ENCODE data around the gene PDZD4. TPM values are rescaled to one million over a fixed set of nuclear protein-coding genes. Genes with fewer than 3 reads are reported as not detected.

PDZD4 gene
- total and polyA plus RNA-seq, 9 of the 15 experiments (the other 6 are each of a cell fraction or from before 2014, with no cell fraction given), result 0.05 to 0.38 (median 0.07) TPM; not detected in 5

DNA sequence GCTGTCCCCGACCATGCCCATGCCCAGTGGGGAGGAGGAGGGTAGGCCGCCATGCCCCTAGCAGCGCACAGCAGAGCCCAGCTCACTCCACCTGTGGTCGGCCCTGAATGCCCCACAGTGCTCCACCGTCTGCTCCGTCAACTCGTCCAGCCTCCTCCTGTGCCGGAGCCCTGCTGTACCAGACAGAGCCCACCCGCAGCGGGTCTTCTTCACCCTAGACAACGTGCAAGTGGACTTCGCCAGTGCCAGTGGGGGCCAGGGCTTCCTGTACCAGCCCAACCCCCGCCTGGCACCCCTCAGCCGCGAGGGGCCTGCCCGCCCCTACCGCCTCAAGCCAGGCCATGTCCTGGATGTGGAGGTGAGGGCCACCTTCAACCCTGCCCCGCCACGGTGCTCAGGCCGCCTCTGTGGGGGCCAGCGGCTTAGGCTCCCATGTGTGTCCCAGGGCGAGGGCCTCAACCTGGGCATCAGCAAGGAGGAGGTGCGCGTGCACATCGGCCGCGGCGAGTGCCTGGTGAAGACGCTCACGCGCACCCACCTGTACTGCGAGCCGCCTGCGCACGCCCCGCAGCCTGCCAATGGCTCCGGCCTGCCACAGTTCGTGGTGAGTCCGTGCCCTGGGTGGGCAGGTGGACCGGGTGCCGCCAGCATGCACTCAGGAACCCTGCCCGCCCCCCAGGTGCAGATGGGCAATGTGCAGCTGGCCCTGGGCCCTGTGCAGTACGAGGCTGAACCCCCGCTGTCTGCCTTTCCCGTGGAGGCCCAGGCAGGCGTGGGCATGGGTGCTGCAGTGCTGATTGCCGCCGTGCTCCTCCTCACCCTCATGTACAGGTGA is 56.4 kb downstream of the PDZD4 start:
- no peak for FAIRE-seq
- Histone ChIP-seq H3K4me1 (replicated peaks in 1 of 2; ENCODE audit: control insufficient read depth in 2 of 2, insufficient read depth in 2 of 2, low read length in 2 of 2) (peaks cover 8 to 89% of the 10 kb centered on the region in 2 experiments; a peak in 4 of 5 replicates), H2AFZ (ENCODE audit: low read depth, low read length) (no peak overlapping the region), H3K27me3 (ENCODE audit: control insufficient read depth in 2 of 2, insufficient read depth in 2 of 2, low read length in 2 of 2) (no peaks in the 10 kb centered on the region), H3K4me2 (ENCODE audit: insufficient read depth, low read length) (no peak overlapping the region), H4K20me1 (replicated peaks; ENCODE audit: control insufficient read depth, insufficient read depth, low read length) (no peaks in the 10 kb centered on the region), H3K9ac (ENCODE audit: insufficient read depth in 1 of 2, low read depth in 2 of 2, low read length in 2 of 2) (no peak overlapping the region), H3K79me2 (ENCODE audit: control insufficient read depth, insufficient read depth, low read length) (no peaks in the 10 kb centered on the region), H3K4me3 (no peak overlapping the region), H3K36me3 (ENCODE audit: control insufficient read depth, insufficient read depth, low read length) (no peaks in the 10 kb centered on the region), H3K9me1 (ENCODE audit: control insufficient read depth, insufficient read depth, low read length) (peaks cover 4% of the 10 kb centered on the region), H3K27ac (ENCODE audit: extremely low read depth, low read depth, low read length) (no peak overlapping the region), H3K9me3 (replicated peaks; ENCODE audit: control insufficient read depth, insufficient read depth, low read depth, low read length) (no peaks in the 10 kb centered on the region)
- in situ Hi-C loops (cut with MboI), result no loop called here
- TF ChIP-seq HNRNPL (IDR thresholded peaks at IDR 0.05; ENCODE audit: low read depth, low read length), result peak; percentile 51; the same call in 1 of the 2 replicates
- no peak for TF ChIP-seq RBM25 (IDR thresholded peaks at IDR 0.05; ENCODE audit: low read depth, low read length, severe bottlenecking)
- ChIA-PET POLR2A (no interaction called here), CTCF (ENCODE audit: low intra/inter-chr PET ratio) (no interaction called here)
- no peak for ATAC-seq
- intact Hi-C loops (cut with micrococcal nuclease), result no loop called here
- WGBS (ENCODE audit: insufficient coverage, low coverage, missing lambda C conversion rate), result 93% methylated on average over 16 of the region's 48 CpGs
- no TSS peak for BruUV-seq (replicated peaks)
- DNase-seq (ENCODE audit: extremely low read depth in 1 of 4, low spot score in 3 of 4), result no peak

DNA sequence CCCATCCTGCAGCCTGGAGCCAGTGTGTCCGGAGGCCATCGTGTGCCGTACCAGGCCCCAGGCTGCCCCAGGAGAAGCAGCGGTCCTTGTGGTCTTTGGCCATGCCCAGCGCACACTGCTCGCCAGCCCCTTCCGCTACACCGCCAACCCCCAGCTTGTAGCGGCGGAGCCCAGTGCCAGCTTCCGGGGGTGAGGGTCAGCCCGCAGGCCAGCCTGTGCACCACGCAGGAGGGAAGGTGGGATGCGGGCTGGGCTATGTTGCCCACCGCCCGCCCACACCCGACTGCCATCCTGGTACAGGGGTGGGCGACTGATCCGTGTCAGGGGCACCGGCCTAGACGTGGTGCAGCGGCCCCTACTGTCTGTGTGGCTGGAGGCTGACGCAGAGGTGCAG is 57.1 kb downstream of the PDZD4 start:
- Histone ChIP-seq H3K27ac (ENCODE audit: extremely low read depth, low read depth, low read length) (no peak overlapping the region), H3K4me3 (no peak overlapping the region), H4K20me1 (replicated peaks; ENCODE audit: control insufficient read depth, insufficient read depth, low read length) (no peaks in the 10 kb centered on the region), H3K9me3 (replicated peaks; ENCODE audit: control insufficient read depth, insufficient read depth, low read depth, low read length) (no peaks in the 10 kb centered on the region), H3K4me1 (replicated peaks in 1 of 2; ENCODE audit: control insufficient read depth in 2 of 2, insufficient read depth in 2 of 2, low read length in 2 of 2) (peaks cover 8 to 89% of the 10 kb centered on the region in 2 experiments; a peak in 4 of 5 replicates), H3K79me2 (ENCODE audit: control insufficient read depth, insufficient read depth, low read length) (no peaks in the 10 kb centered on the region), H2AFZ (ENCODE audit: low read depth, low read length) (no peak overlapping the region), H3K9ac (ENCODE audit: insufficient read depth in 1 of 2, low read depth in 2 of 2, low read length in 2 of 2) (no peak overlapping the region; a peak in 1 of 4 replicates), H3K27me3 (ENCODE audit: control insufficient read depth in 2 of 2, insufficient read depth in 2 of 2, low read length in 2 of 2) (no peaks in the 10 kb centered on the region), H3K9me1 (ENCODE audit: control insufficient read depth, insufficient read depth, low read length) (peaks cover 4% of the 10 kb centered on the region), H3K36me3 (ENCODE audit: control insufficient read depth, insufficient read depth, low read length) (no peaks in the 10 kb centered on the region), H3K4me2 (ENCODE audit: insufficient read depth, low read length) (no peak overlapping the region)
- intact Hi-C loops (cut with micrococcal nuclease) (no loop called here), in situ Hi-C loops (cut with MboI) (no loop called here)
- DNase-seq (ENCODE audit: extremely low read depth in 1 of 4, low spot score in 3 of 4), result no peak
- no peak for ATAC-seq
- no TSS peak for BruUV-seq (replicated peaks)
- no peak for FAIRE-seq
- POLR2A ChIA-PET, result no interaction called here
- CTCF ChIA-PET (ENCODE audit: low intra/inter-chr PET ratio), result no interaction called here
- 86% methylated on average over 16 of the region's 23 CpGs for WGBS (ENCODE audit: insufficient coverage, low coverage, missing lambda C conversion rate)
- no peak for TF ChIP-seq ZKSCAN1 (IDR thresholded peaks at IDR 0.05; ENCODE audit: low read depth, low read length)
- no peak for TF ChIP-seq TCF15 (CRISPR knock-in tag; IDR thresholded peaks at IDR 0.05)
- peak; percentile 54; the same call in 1 of the 2 replicates for TF ChIP-seq POLR2G (IDR thresholded peaks at IDR 0.05; ENCODE audit: low read depth, low read length)
- no peak for TF ChIP-seq CBX3 (IDR thresholded peaks at IDR 0.05; ENCODE audit: borderline replicate concordance in 1 of 2, low read length in 2 of 2)
- TF ChIP-seq NR4A1 (CRISPR knock-in tag; IDR thresholded peaks at IDR 0.05), result no peak
- no peak for TF ChIP-seq NR4A1 (tag; IDR thresholded peaks at IDR 0.05)
- TF ChIP-seq MTF1 (CRISPR knock-in tag; IDR thresholded peaks at IDR 0.05; ENCODE audit: borderline replicate concordance), result no peak
- no peak for TF ChIP-seq ZNF232 (CRISPR knock-in tag; IDR thresholded peaks at IDR 0.05)
- no peak for TF ChIP-seq BCL6 (CRISPR knock-in tag; IDR thresholded peaks at IDR 0.05)
- TF ChIP-seq HNRNPL (IDR thresholded peaks at IDR 0.05; ENCODE audit: low read depth, low read length), result peak; percentile 62; the same call in 1 of the 2 replicates

Measured in K562 (cell line).